ENCODE results near the gene TREML1.
"Not testable (repeated sequence)": the region's sequence is repeated elsewhere in the genome, so short reads cannot be mapped to it uniquely, and the experiment has no call there.

The TREML1 gene

DNA sequence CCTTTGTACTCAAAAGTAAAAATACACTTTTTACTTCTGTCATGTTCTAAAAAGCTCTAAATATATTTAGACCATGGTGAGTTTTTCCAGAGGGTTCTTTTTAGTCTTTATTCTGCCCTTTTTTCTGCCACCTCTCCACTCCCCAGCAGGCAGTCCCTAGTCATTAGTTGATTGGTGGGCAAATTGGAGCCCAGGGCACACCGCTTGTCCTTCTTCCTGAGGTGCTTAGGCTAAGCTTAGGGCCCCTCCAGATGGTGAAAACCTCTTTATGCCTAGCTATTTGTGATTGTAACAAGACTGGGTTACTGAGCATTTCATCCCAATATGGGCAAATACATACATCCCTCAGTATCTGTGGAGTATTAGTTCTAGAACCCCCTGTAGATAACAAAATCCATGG lies 6.2 kb downstream of the TREML1 start:
- no peak for DNase-seq (ENCODE audit: low spot score)

DNA sequence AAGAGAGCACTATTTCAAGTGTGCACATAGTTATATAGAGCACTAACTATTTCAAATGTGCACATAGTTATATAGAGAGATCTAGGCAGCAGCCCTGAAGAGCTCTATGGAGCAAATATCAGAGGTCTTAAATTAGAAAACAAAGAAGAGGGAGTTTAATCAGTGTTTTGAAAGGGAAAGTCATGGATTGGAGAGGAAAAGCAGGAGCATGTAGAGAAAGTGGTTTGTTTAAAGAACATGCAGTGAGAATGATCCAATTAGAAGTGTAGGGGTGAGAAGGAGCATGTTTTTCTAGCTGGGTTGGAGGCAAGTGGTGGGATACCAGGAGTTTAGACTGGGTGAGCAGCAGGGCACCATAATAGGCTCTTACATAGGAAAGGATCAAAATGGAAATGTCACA lies 17.2 kb downstream of the TREML1 start:
- no peak for DNase-seq (ENCODE audit: low spot score)

- no peak for DNase-seq (ENCODE audit: low spot score)
These were observed 18.9 kb downstream of the TREML1 start for GRCh38 chr6:41135062-41135832.

DNA sequence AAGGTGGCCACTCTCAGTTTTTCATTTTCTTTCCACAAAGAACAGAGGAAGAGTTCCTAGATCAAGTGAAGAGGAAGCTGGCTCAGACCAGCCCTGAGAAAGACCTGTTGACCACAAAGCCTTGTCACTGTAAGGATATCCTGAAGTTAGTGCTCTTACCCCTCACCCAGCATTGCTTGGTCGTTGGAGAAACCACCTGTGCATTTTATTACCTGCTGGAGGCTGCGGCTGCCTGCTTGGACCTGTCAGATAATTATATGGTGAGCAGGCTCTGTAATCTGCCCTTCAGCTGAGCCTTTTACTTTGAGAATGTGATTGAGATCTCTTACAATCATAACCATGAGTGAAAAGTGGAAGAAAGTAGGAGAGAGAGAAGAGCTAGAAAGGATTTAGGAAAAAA lies 21.9 kb downstream of the TREML1 start:
- no peak for DNase-seq (ENCODE audit: low spot score)

DNA sequence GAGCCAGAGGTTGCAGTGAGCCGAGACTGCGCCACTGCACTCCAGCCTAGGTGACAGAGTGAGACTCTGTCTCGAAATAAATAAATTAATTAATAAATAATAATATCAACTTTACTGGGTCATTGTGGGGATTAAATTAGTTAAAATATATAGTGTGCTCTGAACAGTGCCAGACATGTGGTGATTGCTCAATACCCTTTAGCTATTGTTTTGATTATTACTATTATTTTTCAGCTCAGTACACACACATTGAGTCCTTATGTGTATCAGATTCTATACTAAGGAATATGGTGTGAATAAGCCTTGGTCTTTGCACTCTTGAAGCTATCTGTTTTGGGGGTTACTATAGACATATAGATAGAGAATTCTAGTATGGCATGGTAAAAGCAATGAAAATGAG lies 28.9 kb downstream of the TREML1 start:
- DNase-seq (ENCODE audit: low spot score) = no peak

- no peak for DNase-seq (ENCODE audit: low spot score)
These were observed 31.2 kb downstream of the TREML1 start for GRCh38 chr6:41122918-41123317.

GRCh38 chr6:41122373-41122772 lies 31.8 kb downstream of the TREML1 start:
- DNase-seq (ENCODE audit: low spot score) = peak; percentile 5

DNA sequence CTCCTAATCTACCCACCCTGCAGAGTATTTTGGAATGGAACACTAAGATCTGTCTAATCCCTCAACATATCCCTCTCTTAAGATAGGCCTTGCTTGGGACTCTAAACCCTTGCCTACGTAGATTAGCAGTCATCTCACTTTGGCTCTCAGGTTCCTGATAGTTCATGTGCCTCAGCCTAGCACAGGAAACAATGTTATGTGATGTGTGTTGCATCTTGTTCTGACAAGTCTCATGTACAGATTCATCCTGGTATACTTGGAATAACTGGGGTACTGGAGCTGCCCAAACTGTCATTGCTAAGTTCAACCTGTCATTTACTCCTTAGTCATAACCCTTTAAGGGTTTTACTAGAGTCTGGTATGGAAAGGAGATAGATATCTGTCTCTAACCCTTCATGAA lies 34.1 kb downstream of the TREML1 start:
- no peak for DNase-seq (ENCODE audit: low spot score)

- DNase-seq (ENCODE audit: low spot score) = no peak
These were observed 34.6 kb downstream of the TREML1 start for GRCh38 chr6:41119508-41119907.

- DNase-seq (ENCODE audit: low spot score) = not testable (repeated sequence)
These were observed 39.1 kb downstream of the TREML1 start for GRCh38 chr6:41115027-41115426.

- no peak for DNase-seq (ENCODE audit: low spot score)
These were observed 43.1 kb downstream of the TREML1 start for GRCh38 chr6:41111017-41111416.

DNA sequence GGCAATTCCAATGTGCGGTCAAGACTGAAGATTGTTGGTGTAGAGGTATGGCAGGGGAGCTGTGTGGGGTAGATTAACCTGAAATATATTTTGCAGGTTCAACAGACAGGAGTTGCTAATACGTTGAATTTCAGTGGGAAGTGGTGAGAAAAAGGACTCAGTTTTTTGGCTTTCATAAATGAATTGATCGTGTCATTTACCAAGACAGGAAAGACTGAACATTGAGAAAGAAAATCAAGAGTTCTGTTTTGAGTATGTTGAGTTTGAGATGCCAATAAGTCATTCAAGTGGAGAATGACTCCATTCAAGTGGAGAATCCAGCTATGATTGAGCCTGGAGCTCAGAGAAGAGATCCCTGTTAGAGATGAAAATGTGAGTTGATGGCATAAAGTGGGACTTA lies 50.3 kb downstream of the TREML1 start:
- DNase-seq (ENCODE audit: low spot score) = no peak

GRCh38 chr6:41100871-41101287 lies 53.3 kb downstream of the TREML1 start:
- no peak for DNase-seq (ENCODE audit: low spot score)

Measured in RKO (cell line).